BLaER1 (cell line): ENCODE results near the gene SVIP.

Experiments used
- H3K27ac ChIP-seq: shearing (Covaris generic); formaldehyde crosslinking; 2 replicates; pipeline ENCODE4 v1.8.1; 2022
- H3K27me3 ChIP-seq: shearing (Covaris generic); formaldehyde crosslinking; 2 replicates; pipeline ENCODE4 v1.8.1; 2022
- H3K36me3 ChIP-seq: shearing (Covaris generic); formaldehyde crosslinking; 2 replicates; pipeline ENCODE4 v1.8.1; 2022
- H3K4me1 ChIP-seq: shearing (Covaris generic); formaldehyde crosslinking; 2 replicates; pipeline ENCODE4 v1.8.1; 2022
- H3K4me2 ChIP-seq: shearing (Covaris generic); formaldehyde crosslinking; 2 replicates; pipeline ENCODE4 v1.8.1; 2022
- H3K4me3 ChIP-seq: shearing (Covaris generic); formaldehyde crosslinking; 2 replicates; pipeline ENCODE4 v1.8.1; 2022
- H3K9ac ChIP-seq: shearing (Covaris generic); formaldehyde crosslinking; 2 replicates; pipeline ENCODE4 v1.8.1; 2022
- H3K9me3 ChIP-seq: shearing (Covaris generic); formaldehyde crosslinking; 2 replicates; pipeline ENCODE4 v1.8.1; 2022
- H4K20me1 ChIP-seq: shearing (Covaris generic); formaldehyde crosslinking; 2 replicates; pipeline ENCODE4 v1.8.1; 2022
- Cebpa-rat ChIP-seq: shearing (Covaris generic); IDR thresholded peaks from 2 replicates; pipeline ENCODE4 v1.8.1; 2022

The SVIP gene

GRCh38 chr11:22779850-22780249 lies 49.8 kb downstream of the SVIP start:
- H3K9me3 ChIP-seq, result peaks cover 3% of the 10 kb centered on the region; the same call in 1 of the 2 replicates
- no peaks in the 10 kb centered on the region for H3K27me3 ChIP-seq
- no peaks in the 10 kb centered on the region for H3K36me3 ChIP-seq
- no peak overlapping the region for H3K9ac ChIP-seq
- no peak overlapping the region for H3K4me2 ChIP-seq
- peaks cover 7% of the 10 kb centered on the region for H3K4me1 ChIP-seq
- no peaks in the 10 kb centered on the region for H4K20me1 ChIP-seq
- H3K27ac ChIP-seq, result no peak overlapping the region
- TF ChIP-seq Cebpa-rat, result no peak
- no peak overlapping the region for H3K4me3 ChIP-seq

GRCh38 chr11:22778642-22779041 lies 51.0 kb downstream of the SVIP start:
- Histone ChIP-seq H3K4me2 (no peak overlapping the region), H3K27me3 (no peaks in the 10 kb centered on the region)

GRCh38 chr11:22775248-22775647 lies 54.4 kb downstream of the SVIP start:
- Histone ChIP-seq H3K36me3 (no peaks in the 10 kb centered on the region), H3K4me1 (peaks cover 5% of the 10 kb centered on the region; the same call in 1 of the 2 replicates), H3K4me2 (no peak overlapping the region), H3K27me3 (no peaks in the 10 kb centered on the region), H4K20me1 (no peaks in the 10 kb centered on the region), H3K4me3 (no peak overlapping the region), H3K9ac (no peak overlapping the region), H3K27ac (no peak overlapping the region), H3K9me3 (no peaks in the 10 kb centered on the region)
- no peak for TF ChIP-seq Cebpa-rat

More at GRCh38 chr11:22778642-22779041, 51.0 kb downstream of the SVIP start:
- H3K4me1 ChIP-seq, result peaks cover 7% of the 10 kb centered on the region
- no peaks in the 10 kb centered on the region for H3K36me3 ChIP-seq
- H3K27ac ChIP-seq, result no peak overlapping the region
- no peak overlapping the region for H3K9ac ChIP-seq
- no peak overlapping the region for H3K4me3 ChIP-seq
- no peaks in the 10 kb centered on the region for H4K20me1 ChIP-seq
- no peak for TF ChIP-seq Cebpa-rat
- 0 out of 2 replicates have a peak, but pooled peaks cover under 1% of the 10 kb centered on the region for H3K9me3 ChIP-seq

GRCh38 chr11:22774716-22775115 lies 54.9 kb downstream of the SVIP start:
- Histone ChIP-seq H3K9ac (no peak overlapping the region), H3K36me3 (no peaks in the 10 kb centered on the region), H4K20me1 (no peaks in the 10 kb centered on the region), H3K4me3 (no peak overlapping the region), H3K27me3 (no peaks in the 10 kb centered on the region), H3K4me1 (peaks cover 5% of the 10 kb centered on the region; the same call in 1 of the 2 replicates), H3K9me3 (no peaks in the 10 kb centered on the region), H3K27ac (no peak overlapping the region), H3K4me2 (no peak overlapping the region)
- no peak for TF ChIP-seq Cebpa-rat

GRCh38 chr11:22769081-22769480 lies 60.5 kb downstream of the SVIP start:
- no peak overlapping the region for H3K4me3 ChIP-seq
- no peaks in the 10 kb centered on the region for H4K20me1 ChIP-seq
- H3K9ac ChIP-seq, result no peak overlapping the region
- H3K4me1 ChIP-seq, result peaks cover 5% of the 10 kb centered on the region; the same call in 1 of the 2 replicates
- H3K9me3 ChIP-seq, result no peaks in the 10 kb centered on the region
- H3K4me2 ChIP-seq, result no peak overlapping the region
- TF ChIP-seq Cebpa-rat, result no peak
- no peaks in the 10 kb centered on the region for H3K36me3 ChIP-seq
- no peak overlapping the region for H3K27ac ChIP-seq
- no peaks in the 10 kb centered on the region for H3K27me3 ChIP-seq
